Measurements from ENCODE around the gene LTBP2.

Gene LTBP2

DNA sequence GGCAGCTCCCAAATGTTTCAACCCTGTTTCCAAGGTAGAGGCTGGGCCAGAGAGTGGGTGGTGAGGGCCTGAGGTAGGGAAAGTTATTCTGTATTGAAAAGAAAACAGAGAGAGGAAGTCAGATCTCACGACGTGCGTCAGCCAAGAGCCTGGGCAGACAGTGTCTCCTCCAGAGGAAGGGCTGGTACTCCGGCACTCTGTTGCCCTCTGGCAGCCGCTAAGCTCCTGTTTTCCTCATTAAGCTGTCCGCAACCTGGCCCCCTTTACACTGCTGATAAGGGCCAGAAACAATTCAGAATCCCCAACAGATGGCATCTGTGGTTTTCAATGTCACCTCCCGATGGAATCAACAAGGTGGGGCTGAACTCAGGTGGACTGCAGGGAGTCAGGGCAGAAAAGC is 26.0 kb upstream of the LTBP2 start:
- no peak for DNase-seq

DNA sequence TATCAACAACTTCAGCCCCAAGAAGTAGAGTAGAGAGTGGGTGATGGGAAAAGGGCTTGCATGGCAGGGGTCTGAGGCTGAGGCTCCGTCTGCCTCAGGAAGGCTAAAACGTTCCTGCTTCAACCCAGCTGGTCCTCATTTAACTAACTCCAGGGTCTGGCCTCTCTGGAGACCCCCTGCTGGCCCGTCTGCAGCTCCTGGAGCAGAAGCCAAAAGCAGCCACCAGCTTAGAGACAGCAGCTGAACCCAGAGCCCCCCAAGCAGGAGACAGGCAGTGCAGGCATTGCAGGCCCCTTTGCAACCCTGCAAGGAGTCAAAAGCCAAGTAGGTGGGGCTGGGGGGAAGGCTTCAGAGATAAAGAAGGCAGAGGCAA is 25.1 kb upstream of the LTBP2 start:
- no peak for DNase-seq

DNA sequence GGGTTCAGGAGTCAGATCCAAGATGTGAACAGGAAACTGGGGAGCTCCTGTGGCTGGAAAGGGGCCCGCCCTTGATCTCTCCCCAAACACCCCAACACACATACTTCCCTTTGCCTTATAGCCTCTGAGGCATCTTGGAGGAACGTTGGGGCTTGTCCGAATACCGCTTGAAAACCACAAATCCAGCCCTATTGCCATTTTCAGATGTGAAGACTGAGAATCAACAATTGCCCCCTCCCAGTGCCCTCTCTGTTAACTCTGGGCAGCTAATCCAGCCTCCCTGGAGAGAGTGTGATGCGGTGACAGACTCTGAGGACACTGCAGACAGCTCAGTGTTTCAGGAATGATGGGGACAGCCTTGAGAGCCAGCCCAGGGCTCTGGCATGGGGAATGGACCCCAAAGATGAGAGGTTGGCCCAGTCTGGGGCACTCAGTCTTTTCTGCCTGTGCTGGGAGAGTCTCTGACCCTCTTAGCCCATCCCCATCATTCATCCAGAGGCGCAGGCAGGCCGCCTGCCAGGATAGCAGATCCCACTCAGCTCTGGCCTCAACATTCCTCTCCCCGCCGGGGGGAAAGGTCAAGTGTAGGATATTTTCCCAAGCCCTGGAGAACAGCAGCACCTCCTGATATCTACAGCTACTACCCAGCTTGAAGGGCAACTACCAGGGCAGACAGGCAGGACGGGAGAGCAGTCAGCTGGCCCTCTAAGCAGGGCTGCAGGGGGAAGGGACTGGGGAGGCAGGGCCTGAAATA is 24.6 kb upstream of the LTBP2 start:
- DNase-seq, result no peak

DNA sequence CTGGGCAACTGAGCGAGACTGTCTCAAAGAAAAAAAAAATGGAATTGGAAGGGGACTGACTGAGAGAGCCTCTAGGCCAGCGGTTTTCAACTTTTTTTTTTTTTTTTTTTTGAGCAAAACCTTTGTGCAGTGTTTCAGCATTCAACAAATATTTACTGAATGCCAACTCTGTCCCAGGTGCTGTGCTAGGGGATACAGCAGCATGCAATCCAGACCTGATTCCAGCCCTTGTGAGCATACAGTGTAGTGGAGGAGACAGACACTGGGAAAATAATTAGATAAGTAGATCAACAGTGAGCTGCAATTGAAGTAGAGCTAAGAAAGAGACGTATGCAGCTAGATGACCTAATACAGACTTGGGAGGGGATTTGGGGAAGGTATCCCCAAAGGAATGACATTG is 23.8 kb upstream of the LTBP2 start:
- DNase-seq, result no peak

DNA sequence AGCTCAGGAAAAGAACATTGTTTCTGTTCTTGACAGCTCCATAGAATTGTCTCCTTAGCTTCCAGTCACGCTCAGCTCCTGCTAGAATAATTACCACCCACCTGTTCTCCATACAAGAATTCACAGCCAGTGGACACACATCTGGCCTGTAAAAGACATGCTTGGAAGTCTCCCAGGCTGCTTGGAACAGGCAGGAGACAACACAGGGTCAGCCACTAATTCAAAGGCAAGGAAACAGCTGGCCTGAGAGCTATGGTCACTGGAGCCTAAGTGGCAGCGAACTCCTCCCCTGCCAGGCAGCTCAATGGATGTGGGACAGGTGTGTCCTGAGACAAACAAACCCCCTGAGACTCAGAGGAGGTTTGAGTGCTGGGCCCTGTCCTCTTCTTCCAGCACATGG is 22.9 kb upstream of the LTBP2 start:
- DNase-seq, result no peak

DNA sequence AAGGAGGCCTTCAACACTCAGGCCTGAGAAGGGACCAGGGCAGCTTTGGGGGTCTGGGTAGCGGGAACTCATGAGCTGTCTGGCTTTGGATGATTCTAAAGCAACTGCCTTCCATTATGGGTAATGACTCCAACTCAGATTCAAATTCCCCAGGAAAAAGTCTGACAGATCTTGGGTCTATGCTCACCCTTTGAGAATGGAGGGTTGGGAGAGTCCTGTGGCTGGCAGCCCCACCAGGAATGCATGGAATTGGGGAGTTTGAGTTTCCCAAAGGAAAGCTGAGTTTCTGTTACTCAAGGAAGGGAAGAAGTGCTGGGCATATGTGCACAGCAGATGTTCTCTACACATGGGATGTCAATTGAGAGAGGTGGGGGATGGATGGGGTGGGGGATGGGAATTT is 22.4 kb upstream of the LTBP2 start:
- no peak for DNase-seq

DNA sequence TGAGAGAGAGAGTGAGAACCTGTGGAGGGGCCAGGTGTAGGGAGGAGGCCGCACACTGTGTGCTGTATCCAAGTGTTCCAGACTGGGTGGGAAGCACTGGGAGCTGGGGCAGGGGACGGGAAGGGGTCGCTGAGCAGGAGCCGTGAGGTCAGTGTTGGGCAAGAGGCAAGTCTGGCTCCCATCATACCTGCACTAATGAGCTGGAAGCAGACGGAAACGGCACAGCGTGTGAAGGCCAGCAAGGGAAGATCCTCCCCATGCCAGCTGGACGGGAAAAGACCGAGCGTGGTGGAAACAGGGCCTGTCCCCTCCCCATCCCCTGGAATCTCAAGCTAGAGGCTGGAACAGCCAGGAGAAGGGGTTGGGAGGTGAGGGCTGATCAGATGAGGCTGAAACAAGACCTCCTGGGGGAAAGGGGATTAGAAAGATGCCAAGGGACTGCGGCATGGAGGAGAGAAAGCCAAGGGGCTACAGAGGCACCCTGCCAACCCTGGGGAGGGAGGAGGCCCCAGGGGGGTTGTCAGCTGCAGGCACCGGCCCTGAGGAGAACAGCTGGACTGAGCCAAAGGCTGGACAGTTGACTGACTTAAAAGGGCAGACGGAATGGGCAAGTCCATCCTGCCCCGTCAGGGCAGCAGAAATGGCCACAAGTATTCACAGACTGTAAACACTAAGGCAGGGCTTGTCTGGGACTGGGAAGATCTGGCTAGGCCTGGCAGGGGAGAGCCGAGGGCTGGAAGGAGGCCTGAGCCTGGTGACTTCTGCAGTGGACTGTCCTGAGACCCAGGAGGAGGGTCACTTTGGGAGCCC is 19.0 kb upstream of the LTBP2 start:
- no peak for DNase-seq

DNA sequence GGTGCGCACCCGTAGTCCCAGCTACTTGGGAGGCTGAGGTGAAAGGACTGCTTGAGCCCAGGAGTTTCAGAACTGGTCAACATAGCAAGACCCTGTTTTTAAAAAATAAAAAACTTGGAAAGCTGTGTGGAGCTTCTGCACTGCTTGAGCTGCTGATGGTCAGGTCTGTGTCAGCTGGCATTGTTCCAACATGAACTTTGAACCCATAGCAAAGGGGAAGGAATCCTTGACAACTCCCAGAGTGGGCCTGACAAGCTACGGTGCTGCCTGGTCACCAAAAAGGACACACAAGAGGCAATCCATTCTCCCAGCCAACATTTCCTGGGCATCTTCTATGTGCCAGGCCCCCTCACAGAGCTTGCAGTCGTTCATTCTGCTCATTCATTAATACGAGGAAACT is 16.4 kb upstream of the LTBP2 start:
- no peak for DNase-seq

DNA sequence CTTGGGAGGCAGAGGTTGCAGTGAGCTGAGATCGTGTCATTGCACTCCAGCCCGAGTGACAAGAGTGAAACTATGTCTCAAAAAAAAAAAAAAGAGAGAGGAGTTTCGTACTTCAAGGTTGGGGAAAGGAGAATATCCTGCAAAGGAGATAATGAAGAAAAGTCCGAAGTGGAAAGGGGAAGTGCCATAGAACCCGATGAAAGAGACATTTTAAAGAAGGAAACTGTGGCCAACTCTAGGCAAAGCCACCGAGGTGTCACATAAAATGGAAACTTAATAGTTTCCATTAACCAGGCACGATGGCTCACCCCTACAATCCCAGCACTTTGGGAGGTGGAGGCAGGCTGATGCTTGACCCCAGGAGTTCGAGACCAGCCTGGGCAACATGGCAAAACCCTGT is 15.0 kb upstream of the LTBP2 start:
- no peak for DNase-seq

DNA sequence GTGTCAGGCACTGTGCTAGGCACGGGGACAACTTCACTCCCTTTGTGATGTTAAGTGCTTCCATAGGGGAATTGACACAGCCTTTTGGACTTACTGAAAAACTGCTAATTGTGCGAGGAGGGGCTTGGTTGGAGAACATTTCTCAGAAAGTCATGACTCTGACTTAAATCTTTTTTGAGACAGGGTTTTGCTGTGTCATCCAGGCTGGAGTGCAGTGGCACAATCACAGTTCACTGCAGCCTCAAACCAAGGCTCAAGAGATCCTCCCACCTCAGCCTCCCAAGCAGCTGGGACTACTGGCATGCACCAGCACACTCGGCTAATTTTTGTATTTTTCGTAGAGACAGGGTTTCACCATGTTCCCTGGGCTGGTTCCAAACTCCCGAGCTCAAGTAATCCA is 10.2 kb upstream of the LTBP2 start:
- no peak for DNase-seq

DNA sequence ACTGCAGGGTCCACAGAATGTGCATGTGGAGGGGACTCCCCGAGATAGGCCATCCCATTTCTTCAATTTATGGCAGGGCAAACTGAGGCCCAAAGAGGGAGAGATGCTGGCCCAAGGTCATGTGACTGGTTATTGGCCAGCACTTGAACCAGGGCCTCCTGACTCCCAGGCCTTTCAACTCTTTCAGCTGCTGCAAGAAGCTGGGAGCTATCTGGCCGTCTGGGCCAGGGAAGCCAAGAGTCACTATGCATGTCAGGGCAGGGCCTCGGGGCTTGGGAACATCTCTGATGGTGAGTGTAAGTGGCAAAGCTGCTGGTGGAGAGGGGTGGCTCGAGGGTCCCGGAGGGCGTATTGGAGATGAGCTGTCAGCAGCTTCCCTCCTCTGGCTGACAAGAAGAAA is 9.5 kb upstream of the LTBP2 start:
- DNase-seq, result no peak

DNA sequence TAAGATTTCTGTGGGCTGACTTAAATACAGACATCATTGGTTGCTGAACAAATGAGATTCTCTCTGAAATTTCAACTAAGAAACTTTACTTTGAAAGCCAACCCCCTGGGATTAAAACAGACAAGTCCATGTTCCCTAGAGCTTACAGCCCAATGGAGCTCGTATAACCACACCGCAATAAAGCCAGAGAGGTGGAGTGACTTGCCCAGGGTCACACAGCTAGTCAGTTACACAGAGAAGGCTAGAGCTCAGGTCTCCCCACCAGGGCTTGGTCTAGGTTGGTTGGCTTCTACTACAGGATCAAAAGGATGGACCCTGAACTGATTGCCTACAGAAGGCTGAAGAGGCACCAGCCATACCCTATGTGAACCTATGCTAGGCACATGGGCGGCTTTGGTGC is 8.9 kb upstream of the LTBP2 start:
- no peak for DNase-seq

DNA sequence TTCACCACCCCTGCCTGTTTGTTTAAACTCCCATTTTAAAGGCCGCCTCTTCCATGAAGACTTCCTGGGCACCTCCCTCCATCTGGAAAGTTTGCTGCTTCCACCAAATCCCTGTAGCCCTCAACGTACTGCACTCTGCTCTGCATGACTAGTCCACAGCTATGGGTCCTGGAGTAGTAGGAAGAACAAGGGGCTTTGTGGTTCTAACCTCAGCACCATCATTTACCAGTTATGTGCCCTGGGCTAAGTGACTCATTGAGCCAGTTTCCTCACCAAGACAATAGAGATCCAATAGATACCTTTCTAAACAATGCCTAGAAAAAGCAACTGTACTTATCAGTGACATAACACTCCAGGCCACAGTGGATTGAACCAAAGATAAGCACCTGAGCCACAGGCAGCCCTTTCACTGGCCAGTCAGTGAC is 8.5 kb upstream of the LTBP2 start:
- no peak for DNase-seq

DNA sequence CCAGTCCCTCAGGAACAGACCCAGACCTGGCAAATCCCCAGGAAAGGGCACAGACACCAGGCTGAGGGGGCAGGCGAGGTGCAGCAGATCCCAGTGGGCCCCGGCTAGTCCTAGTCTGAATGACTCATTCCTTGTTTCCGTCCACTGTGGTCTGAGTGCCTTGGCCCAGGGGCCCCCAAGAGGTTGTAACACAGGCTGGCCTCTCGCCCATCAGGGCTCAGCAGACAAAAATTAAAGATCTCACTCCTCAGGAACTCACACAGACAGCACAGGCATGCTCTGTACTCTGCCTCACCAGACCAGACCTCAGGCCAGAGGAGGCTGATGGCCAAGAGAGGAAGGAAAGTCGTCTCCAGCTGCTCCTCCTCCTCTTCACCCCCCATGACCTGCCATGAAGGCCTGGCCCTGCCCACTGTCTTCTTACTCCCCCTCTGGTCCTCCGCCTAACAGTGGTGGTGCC is 7.7 kb upstream of the LTBP2 start:
- DNase-seq, result no peak

DNA sequence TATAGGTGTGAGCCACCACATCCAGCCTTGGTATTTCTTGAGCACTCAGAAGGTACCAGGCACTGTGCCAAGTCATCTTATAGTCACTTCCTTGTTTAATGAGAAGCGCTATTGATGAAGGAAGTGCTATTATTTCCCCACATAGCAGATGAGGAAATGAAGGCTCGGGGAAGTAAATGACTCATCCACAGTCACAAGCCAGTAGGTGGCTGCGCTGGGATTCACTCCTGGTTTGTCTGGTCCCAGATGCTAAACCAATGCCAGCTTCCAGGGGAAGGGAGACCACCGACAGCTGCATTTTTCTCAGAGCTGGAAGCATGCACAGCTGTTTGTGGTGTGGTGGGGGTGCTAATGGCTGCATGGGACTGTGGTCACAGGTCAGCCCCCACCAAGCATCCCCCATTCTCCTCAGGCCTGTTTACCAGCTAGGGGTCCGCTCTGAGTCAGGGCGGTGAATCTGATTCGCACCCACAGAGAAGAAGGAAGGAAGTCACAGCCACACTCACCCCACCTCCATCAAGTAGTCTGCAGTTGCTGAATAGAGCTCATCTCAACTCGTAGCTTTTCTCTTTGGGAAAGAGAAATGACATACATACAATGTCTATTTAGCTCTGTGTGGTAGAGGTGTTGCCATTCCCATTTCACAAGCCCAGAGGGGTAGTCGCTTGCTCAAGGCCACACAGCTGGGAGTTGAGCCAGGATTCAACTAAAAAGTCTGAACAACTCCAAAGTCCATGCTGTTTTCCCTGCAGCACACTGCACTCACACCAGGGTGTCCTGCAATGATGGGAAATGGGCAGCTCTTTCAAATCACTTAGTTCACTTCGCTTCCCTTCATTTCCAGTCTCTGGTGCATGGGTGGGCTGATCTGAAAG is 6.3 kb upstream of the LTBP2 start:
- DNase-seq, result peak; percentile 63

DNA sequence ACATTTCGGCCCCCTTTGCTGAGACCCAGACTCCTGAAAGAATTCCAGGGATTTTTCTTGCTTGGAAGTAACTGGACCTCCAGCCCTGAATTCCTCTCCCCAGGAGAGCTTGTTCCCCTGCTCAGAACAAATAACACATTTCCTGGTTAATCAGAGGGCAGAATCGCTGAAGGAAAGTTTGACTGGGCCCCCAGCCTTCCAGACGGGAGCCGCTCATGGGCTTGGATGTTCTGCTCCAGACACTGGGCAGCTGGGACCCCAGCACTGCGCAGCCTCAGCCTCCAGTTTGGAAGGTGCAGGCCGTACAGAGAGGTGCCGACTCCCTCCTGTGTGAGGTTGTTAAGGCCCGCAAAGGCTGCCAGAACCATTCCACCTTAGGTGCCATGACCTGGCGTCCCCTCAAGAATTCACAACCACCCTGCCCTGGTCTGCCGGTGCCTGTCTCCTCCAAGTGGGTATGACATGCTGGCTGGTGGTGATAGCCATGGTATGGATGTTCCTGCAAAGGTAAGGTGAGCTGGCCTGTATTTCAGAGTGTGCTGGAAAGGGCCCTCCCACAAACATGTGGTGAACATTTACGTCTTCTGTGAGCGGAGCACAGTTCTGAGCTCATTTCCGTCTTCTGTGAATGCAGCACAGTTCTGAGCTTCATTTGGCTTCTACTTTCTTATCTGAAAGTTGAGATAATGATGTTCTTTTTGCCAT is 5.1 kb upstream of the LTBP2 start:
- DNase-seq, result no peak

DNA sequence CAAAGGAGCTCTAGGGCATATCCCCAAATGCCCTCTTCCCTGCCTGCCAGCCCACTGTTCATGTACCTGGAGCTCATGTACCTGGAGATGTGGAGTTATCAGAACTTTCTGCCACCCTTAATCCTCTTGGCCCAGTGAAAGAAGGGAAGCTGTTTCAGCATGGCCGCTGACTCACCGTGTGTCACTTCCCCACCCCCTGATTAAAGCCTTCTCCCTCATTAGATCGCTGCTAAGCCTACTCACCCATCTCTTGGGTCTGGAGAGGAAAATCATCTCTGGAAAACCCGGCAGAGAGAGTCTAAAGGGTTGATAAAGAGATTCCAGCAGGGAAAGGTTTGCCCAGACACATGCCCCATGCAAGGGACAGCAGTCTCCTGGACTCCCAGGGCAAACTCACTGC is 4.5 kb upstream of the LTBP2 start:
- DNase-seq, result no peak

DNA sequence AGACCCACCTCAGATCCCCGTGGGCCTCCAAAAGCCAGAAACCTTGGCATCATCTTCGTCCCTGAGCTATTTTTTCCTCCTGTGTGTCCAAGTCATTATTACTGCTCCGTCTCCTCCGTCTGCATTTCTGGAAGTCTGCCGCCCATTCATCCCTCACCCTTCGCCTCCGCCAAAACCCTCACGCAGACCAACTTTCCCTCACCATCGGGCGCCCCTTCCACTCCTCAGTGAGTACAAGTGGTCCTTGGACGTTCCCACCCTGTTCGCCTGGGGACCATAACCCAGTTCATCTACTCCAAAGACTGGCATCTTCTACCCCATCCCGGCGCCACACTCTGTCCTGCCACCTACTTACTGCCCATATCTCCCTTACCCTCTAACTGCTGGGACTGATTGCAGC is 3.7 kb upstream of the LTBP2 start:
- DNase-seq, result no peak

DNA sequence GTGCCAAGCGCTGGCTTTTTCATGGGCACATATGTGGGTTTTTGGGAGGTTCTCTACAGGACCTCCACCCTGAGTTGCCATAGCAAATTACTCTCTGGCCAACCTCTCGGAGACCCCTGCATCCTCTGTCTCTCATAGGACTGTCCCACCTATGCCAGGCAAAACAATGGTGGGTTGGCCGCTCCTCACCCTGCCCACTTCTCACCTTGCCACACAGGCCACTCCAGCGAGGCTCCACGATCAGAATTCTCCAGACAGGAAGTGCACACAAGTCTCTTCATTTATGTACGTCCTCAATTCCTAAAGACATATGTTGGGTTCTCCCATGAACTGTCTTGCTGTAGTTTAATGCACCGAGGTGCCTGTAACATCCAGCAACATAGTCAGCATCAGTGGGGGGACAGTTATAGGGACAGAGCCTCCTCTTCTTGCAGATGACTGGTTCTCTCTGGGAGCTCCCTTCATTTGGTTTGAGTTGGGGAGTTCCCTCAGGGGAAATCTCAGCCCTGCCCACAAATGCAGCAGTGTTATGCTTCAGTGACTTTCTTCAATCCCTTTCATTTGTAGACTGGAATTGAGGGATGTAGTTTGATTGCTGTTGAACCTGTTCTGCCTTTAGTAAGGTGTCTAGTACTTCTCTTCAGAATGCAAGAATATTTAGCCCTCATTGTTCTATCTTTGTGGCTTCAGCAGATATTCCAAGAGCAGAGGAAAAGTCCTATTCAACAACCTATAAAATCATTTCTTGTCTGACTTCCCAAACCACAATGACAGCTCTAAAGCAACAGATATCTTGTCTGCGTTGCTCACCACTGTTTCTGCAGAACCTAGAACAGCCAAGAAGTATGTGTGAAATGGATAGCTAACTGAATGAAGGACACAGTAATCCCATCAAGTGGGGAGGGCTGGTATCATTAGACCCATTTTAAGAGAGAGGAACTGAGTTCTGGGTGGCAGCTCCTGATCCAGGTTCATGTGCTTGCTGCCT is 2.8 kb upstream of the LTBP2 start:
- DNase-seq, result no peak

DNA sequence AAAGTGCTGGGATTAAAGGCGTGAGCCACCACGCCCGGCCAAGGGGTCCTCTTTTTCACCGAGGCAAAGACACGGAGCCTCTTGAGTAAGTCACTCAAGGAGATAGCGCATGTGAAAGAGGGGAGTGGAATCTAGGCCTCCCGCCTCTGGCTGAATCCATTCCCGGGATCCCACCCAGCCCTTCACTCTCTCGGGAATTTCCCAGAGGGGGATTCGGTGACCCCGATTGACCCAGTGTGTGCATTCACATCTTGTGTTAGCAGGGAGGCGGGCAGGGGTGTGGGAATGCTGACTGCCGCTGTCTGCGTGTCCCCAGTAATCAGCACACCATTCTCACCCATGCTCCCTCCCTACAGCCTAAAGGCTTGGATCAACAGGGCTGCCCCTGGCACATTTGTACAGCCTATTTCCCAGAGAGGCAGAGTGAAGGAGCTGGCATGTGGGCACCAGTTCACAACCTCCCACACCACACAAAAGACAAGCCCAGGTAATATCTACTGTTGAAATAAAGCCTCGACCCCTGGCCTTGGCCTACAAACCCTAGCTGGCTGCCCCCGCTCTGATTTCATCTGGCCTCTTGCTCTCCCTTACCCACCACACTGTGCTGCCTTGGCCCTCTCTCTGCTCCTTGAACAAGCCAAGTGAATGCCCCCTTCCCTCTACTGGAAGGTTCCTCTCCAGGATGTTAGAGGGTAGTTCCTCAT is 1.3 kb upstream of the LTBP2 start:
- no peak for DNase-seq

All from effector CD4-positive, alpha-beta T cell (primary cell).